HepG2 (cell line): ENCODE data around the gene NELFB. TPM values are rescaled to one million over a fixed set of nuclear protein-coding genes. Genes with fewer than 3 reads are reported as not detected.
A peak's percentile ranks its signal among the peaks of the same experiment; 100 is the strongest.

Experiments
- ATF3 ChIP-seq: sonication (generic); formaldehyde crosslinking; IDR thresholded peaks from 2 replicates; pipeline ENCODE4 v1.4.0; 2020; ENCODE audit warnings: missing genetic modification reagents
- BCL3 ChIP-seq: sonication (generic); formaldehyde crosslinking; IDR thresholded peaks from 2 replicates; pipeline ENCODE4 v1.5.1; 2020; ENCODE audit warnings: mild to moderate bottlenecking, missing genetic modification reagents, moderate library complexity
- CBX2 ChIP-seq, 2 experiments: fragments of 200-600 bp in 1 of 2; sonication (generic); formaldehyde crosslinking in 1 of 2; IDR thresholded peaks; 2 replicates each; pipeline versions ENCODE4 v1.7.0 to v1.8.1; 2018 to 2022; ENCODE audit warnings: low read depth in 2 of 2, low read length in 1 of 2, mild to moderate bottlenecking in 1 of 2, missing genetic modification reagents in 1 of 2
- DDIT3 ChIP-seq: sonication (generic); formaldehyde crosslinking; IDR thresholded peaks from 2 replicates; pipeline ENCODE4 v1.4.0; 2020; ENCODE audit warnings: mild to moderate bottlenecking, missing genetic modification reagents
- FOSL2 ChIP-seq: sonication (generic); formaldehyde crosslinking; IDR thresholded peaks from 2 replicates; pipeline ENCODE4 v1.4.0; 2020; ENCODE audit warnings: missing genetic modification reagents
- FOXA1 ChIP-seq, 2 experiments: fragments of 450-650 bp in 1 of 2; sonication (generic) in 1 of 2; formaldehyde crosslinking in 1 of 2; IDR thresholded peaks; 2 replicates each; pipeline versions ENCODE4 v1.4.0 to v1.6.1; 2016 to 2020; ENCODE audit warnings: missing genetic modification reagents in 1 of 2
- FOXK1 ChIP-seq: sonication (generic); formaldehyde crosslinking; IDR thresholded peaks from 2 replicates; pipeline ENCODE4 v1.4.0; 2020; ENCODE audit warnings: low read depth, missing genetic modification reagents, borderline replicate concordance
- HNF1B ChIP-seq: sonication (generic); formaldehyde crosslinking; IDR thresholded peaks from 2 replicates; pipeline ENCODE4 v1.5.1; 2020; ENCODE audit warnings: mild to moderate bottlenecking, moderate library complexity, missing genetic modification reagents
- KLF6 ChIP-seq: IDR thresholded peaks from 2 replicates; pipeline ENCODE4 v1.8.0; 2016; ENCODE audit warnings: missing biosample characterization, missing genetic modification reagents
- MLXIP ChIP-seq: sonication (generic); formaldehyde crosslinking; IDR thresholded peaks from 2 replicates; pipeline ENCODE4 v1.9.0; 2021; ENCODE audit warnings: missing genetic modification reagents, borderline replicate concordance
- NR2C2 ChIP-seq: sonication (generic); formaldehyde crosslinking; IDR thresholded peaks from 2 replicates; pipeline ENCODE4 v1.4.0; 2020; ENCODE audit warnings: missing genetic modification reagents, mild to moderate bottlenecking, moderate library complexity, borderline replicate concordance
- RBAK ChIP-seq: sonication (generic); formaldehyde crosslinking; IDR thresholded peaks from 2 replicates; pipeline ENCODE4 v1.5.1; 2020; ENCODE audit warnings: mild to moderate bottlenecking, missing genetic modification reagents
- SIX1 ChIP-seq: sonication (generic); formaldehyde crosslinking; IDR thresholded peaks from 2 replicates; pipeline ENCODE4 v1.4.0; 2020; ENCODE audit warnings: missing genetic modification reagents, borderline replicate concordance
- SMAD9 ChIP-seq: sonication (generic); formaldehyde crosslinking; IDR thresholded peaks from 2 replicates; pipeline ENCODE4 v1.5.1; 2020; ENCODE audit warnings: mild to moderate bottlenecking, missing genetic modification reagents
- SRF ChIP-seq: IDR thresholded peaks from 2 replicates; pipeline ENCODE4 v1.6.1; 2011; ENCODE audit warnings: mild to moderate bottlenecking, low read depth, low read length, moderate library complexity
- TEAD3 ChIP-seq: optimal IDR thresholded peaks from 2 replicates; pipeline ENCODE3; 2016; ENCODE audit warnings: borderline replicate concordance
- TFAP4 ChIP-seq: sonication (generic); IDR thresholded peaks from 2 replicates; pipeline ENCODE4 v1.6.1; 2016; ENCODE audit warnings: low read depth, borderline replicate concordance
- TOE1 ChIP-seq: sonication (generic); formaldehyde crosslinking; IDR thresholded peaks from 2 replicates; pipeline ENCODE4 v1.4.0; 2020; ENCODE audit warnings: mild to moderate bottlenecking, missing genetic modification reagents
- TSC22D2 ChIP-seq: sonication (generic); formaldehyde crosslinking; IDR thresholded peaks from 2 replicates; pipeline ENCODE4 v1.5.1; 2020; ENCODE audit warnings: missing genetic modification reagents, mild to moderate bottlenecking, borderline replicate concordance
- ZNF775 ChIP-seq: sonication (generic); formaldehyde crosslinking; IDR thresholded peaks from 2 replicates; pipeline ENCODE4 v1.4.0; 2020; ENCODE audit warnings: missing genetic modification reagents, mild to moderate bottlenecking, moderate library complexity, borderline replicate concordance
- ZNF781 ChIP-seq: sonication (generic); formaldehyde crosslinking; IDR thresholded peaks from 2 replicates; pipeline ENCODE4 v1.5.1; 2020; ENCODE audit warnings: borderline replicate concordance, mild to moderate bottlenecking, missing genetic modification reagents; ENCODE audit errors: not compliant biosample characterization
- ZNF879 ChIP-seq: sonication (generic); formaldehyde crosslinking; IDR thresholded peaks from 2 replicates; pipeline ENCODE4 v1.8.1; 2023; ENCODE audit warnings: missing genetic modification reagents
- polyA plus RNA-seq, 8 experiments: library from polyadenylated mRNA; depleted of rRNA in 3 of 8; stranded (reverse) in 7 of 8; unstranded in 1 of 8; fragments of >200 nt; fragmentation: Illumina TruSeq in 4 of 8; extraction: Trizol in 4 of 8; gene quantifications; 2 replicates each; pipeline versions ENCODE4 v1.2.1 to v1.2.3, GENCODE V29; 2011 to 2016; ENCODE audit warnings: low read depth in 4 of 8, missing spikeins in 1 of 8, mixed read lengths in 1 of 8; ENCODE audit not compliant: insufficient read depth in 1 of 8
- total RNA-seq, 5 experiments: library from RNA; depleted of rRNA; stranded (reverse); fragments of >200 nt; fragmentation: Illumina TruSeq; extraction: Trizol; gene quantifications; 2 replicates each; pipeline ENCODE4 v1.2.3, GENCODE V29; 2016; ENCODE audit warnings: low read depth in 1 of 5

NELFB gene
- total and polyA plus RNA-seq, 2 of the 13 experiments (the other 11 are each of a cell fraction or from before 2014, with no cell fraction given), result 26.5 to 45.8 TPM

GRCh38 chr9:137240841-137241489 lies 14.2 kb upstream of the NELFB start, which contains the start of gene TUBB4B (continued):
- TF ChIP-seq NR2C2 (peak; percentile 63; the same call in 1 of the 2 replicates), ATF3 (peak; percentile 66), BCL3 (CRISPR knock-in tag) (no peak), CBX2 (IDR thresholded peaks at IDR 0.05; ENCODE audit: low read depth, low read length) (no peak), CBX2 (CRISPR knock-in tag; IDR thresholded peaks at IDR 0.05; ENCODE audit: low read depth) (no peak), TOE1 (CRISPR knock-in tag) (no peak), ZNF775 (no peak), RBAK (no peak), MLXIP (CRISPR knock-in tag) (peak; percentile 20; the same call in 1 of the 2 replicates), TSC22D2 (CRISPR knock-in tag) (peak; percentile 91), ZNF781 (peak; percentile 60), SMAD9 (CRISPR knock-in tag) (no peak), FOSL2 (peak; percentile 58), SIX1 (CRISPR knock-in tag) (no peak), DDIT3 (CRISPR knock-in tag) (no peak), TEAD3 (peak; percentile 71), HNF1B (CRISPR knock-in tag) (peak; percentile 53; the same call in 1 of the 2 replicates), FOXA1 (IDR thresholded peaks at IDR 0.05) (no peak), FOXA1 (CRISPR knock-in tag; IDR thresholded peaks at IDR 0.05) (peak; percentile 38; the same call in 1 of the 2 replicates), SRF (peak; percentile 61; the same call in 1 of the 2 replicates), KLF6 (CRISPR knock-in tag) (peak; percentile 70; the same call in 1 of the 2 replicates), TFAP4 (no peak), FOXK1 (CRISPR knock-in tag) (peak; percentile 76; the same call in 1 of the 2 replicates), ZNF879 (CRISPR knock-in tag) (no peak)
